OCI-LY3 (cell line): Measurements from ENCODE around the gene PIK3CB.

Experiments used
- H2AFZ ChIP-seq: fragments of 200-600, 300-600 bp; shearing (Covaris generic); 2 replicates; pipeline ENCODE4 v1.6.0; 2014; ENCODE audit warnings: antibody characterized with exemption, low read depth, low read length
- H3K27ac ChIP-seq: fragments of 200-600, 300-600 bp; sonication (generic); 2 replicates; pipeline ENCODE4 v1.5.1; 2014; ENCODE audit warnings: mild to moderate bottlenecking, low read length, moderate library complexity, mixed read lengths
- H3K27me3 ChIP-seq: fragments of 200-600, 300-600 bp; sonication (generic); 2 replicates; pipeline ENCODE4 v1.6.1; 2014; ENCODE audit warnings: low read depth, low read length, mixed read lengths
- H3K36me3 ChIP-seq: fragments of 200-600, 300-600 bp; sonication (generic); replicated peaks from 2 replicates; pipeline ENCODE3; 2014; ENCODE audit warnings: low read depth, low read length, mixed read lengths
- H3K4me1 ChIP-seq: fragments of 300-600, 200-600 bp; sonication (generic); 2 replicates; pipeline ENCODE4 v1.6.1; 2014; ENCODE audit warnings: low read length, mixed read lengths
- H3K4me2 ChIP-seq: fragments of 200-600, 300-600 bp; sonication (generic); 2 replicates; pipeline ENCODE4 v1.6.1; 2014; ENCODE audit warnings: low read length, mixed read lengths
- H3K4me3 ChIP-seq: fragments of 300-600, 200-600 bp; sonication (generic); 2 replicates; pipeline ENCODE4 v1.5.1; 2014; ENCODE audit warnings: antibody characterized with exemption, mild to moderate bottlenecking, low read length, moderate library complexity
- H3K79me2 ChIP-seq: fragments of 300-600, 200-600 bp; shearing (Covaris generic); 2 replicates; pipeline ENCODE4 v1.6.1; 2014; ENCODE audit warnings: mild to moderate bottlenecking, low read length, mixed read lengths
- H3K9ac ChIP-seq: fragments of 300-600, 200-600 bp; shearing (Covaris generic); 2 replicates; pipeline ENCODE4 v1.6.0; 2014; ENCODE audit warnings: mild to moderate bottlenecking, low read length, moderate library complexity
- H3K9me3 ChIP-seq: fragments of 200-600, 300-600 bp; shearing (Covaris generic); 2 replicates; pipeline ENCODE4 v1.6.1; 2014; ENCODE audit warnings: low read length, mixed read lengths; ENCODE audit not compliant: insufficient read depth
- H4K20me1 ChIP-seq: fragments of 200-600, 300-600 bp; sonication (generic); 2 replicates; pipeline ENCODE4 v1.6.1; 2016; ENCODE audit warnings: low read length, mixed read lengths; ENCODE audit not compliant: insufficient read depth
- CTCF ChIP-seq: fragments of 200-600, 300-600 bp; sonication (generic); IDR thresholded peaks from 2 replicates; pipeline ENCODE4 v1.5.1; 2014; ENCODE audit warnings: antibody characterized with exemption, low read length, low read depth
- EZH2phosphoT487 ChIP-seq: fragments of 200-600 bp; shearing (Covaris generic); IDR thresholded peaks from 2 replicates; pipeline ENCODE4 v1.6.1; 2018; ENCODE audit warnings: antibody characterized with exemption, mixed run types, low read depth

PIK3CB gene

GRCh38 chr3:138862531-138862923 is 27.8 kb upstream of the PIK3CB start:
- no peak overlapping the region for H3K27ac ChIP-seq
- no peak overlapping the region for H3K4me3 ChIP-seq
- no peaks in the 10 kb centered on the region for H3K36me3 ChIP-seq
- H3K79me2 ChIP-seq: no peaks in the 10 kb centered on the region
- H3K4me1 ChIP-seq: peaks cover 18% of the 10 kb centered on the region
- no peaks in the 10 kb centered on the region for H3K27me3 ChIP-seq
- no peaks in the 10 kb centered on the region for H3K9me3 ChIP-seq
- TF ChIP-seq CTCF (no peak), EZH2phosphoT487 (no peak)
- H3K4me2 ChIP-seq: peak overlapping the region; percentile 13; the same call in 1 of the 2 replicates
- no peak overlapping the region for H2AFZ ChIP-seq
- no peaks in the 10 kb centered on the region for H4K20me1 ChIP-seq
- no peak overlapping the region for H3K9ac ChIP-seq

GRCh38 chr3:138861798-138862197 is 27.1 kb upstream of the PIK3CB start:
- Histone ChIP-seq H3K4me1 (peaks cover 18% of the 10 kb centered on the region), H3K27me3 (no peaks in the 10 kb centered on the region), H2AFZ (no peak overlapping the region), H3K36me3 (no peaks in the 10 kb centered on the region), H3K79me2 (no peaks in the 10 kb centered on the region), H4K20me1 (no peaks in the 10 kb centered on the region), H3K4me2 (no peak overlapping the region), H3K27ac (no peak overlapping the region), H3K9ac (no peak overlapping the region), H3K4me3 (no peak overlapping the region), H3K9me3 (no peaks in the 10 kb centered on the region)
- TF ChIP-seq EZH2phosphoT487 (no peak), CTCF (no peak)

- Histone ChIP-seq H3K27me3 (no peaks in the 10 kb centered on the region), H3K9me3 (no peaks in the 10 kb centered on the region), H3K4me3 (no peak overlapping the region), H3K36me3 (no peaks in the 10 kb centered on the region), H4K20me1 (no peaks in the 10 kb centered on the region), H3K4me1 (0 out of 2 replicates have a peak, but pooled peaks cover 4% of the 10 kb centered on the region), H3K79me2 (no peaks in the 10 kb centered on the region), H3K9ac (no peak overlapping the region), H3K4me2 (no peak overlapping the region), H2AFZ (0 out of 2 replicates have a peak overlapping the region, but pooled peaks have one; percentile 9), H3K27ac (no peak overlapping the region)
- TF ChIP-seq CTCF: no peak
- TF ChIP-seq EZH2phosphoT487: no peak
Observed at GRCh38 chr3:138856799-138857198, 22.1 kb upstream of the PIK3CB start.

- Histone ChIP-seq H3K4me1 (peaks cover 3% of the 10 kb centered on the region; the same call in 1 of the 2 replicates), H3K27ac (no peak overlapping the region), H3K4me2 (no peak overlapping the region), H3K27me3 (no peaks in the 10 kb centered on the region), H3K4me3 (no peak overlapping the region), H3K36me3 (no peaks in the 10 kb centered on the region), H3K9ac (no peak overlapping the region), H2AFZ (no peak overlapping the region), H3K9me3 (no peaks in the 10 kb centered on the region), H3K79me2 (no peaks in the 10 kb centered on the region), H4K20me1 (no peaks in the 10 kb centered on the region)
- no peak for TF ChIP-seq EZH2phosphoT487
- no peak for TF ChIP-seq CTCF
Observed at GRCh38 chr3:138854940-138855339, 20.2 kb upstream of the PIK3CB start.
